GM19328 (cell line): ENCODE measurements around the gene ICAM5.
A peak's percentile ranks its signal among the peaks of the same experiment; 100 is the strongest.

ENCODE experiments used
- ATAC-seq: cut with Tn5 transposase; IDR thresholded peaks from one replicate; pipeline ENCODE4 v1.9.1; 2021; ENCODE audit warnings: mild to moderate bottlenecking, moderate library complexity; ENCODE audit not compliant: unreplicated experiment

Gene ICAM5

GRCh38 chr19:10291554-10292205 lies 1.9 kb downstream of the ICAM5 start:
- ATAC-seq: no peak

DNA sequence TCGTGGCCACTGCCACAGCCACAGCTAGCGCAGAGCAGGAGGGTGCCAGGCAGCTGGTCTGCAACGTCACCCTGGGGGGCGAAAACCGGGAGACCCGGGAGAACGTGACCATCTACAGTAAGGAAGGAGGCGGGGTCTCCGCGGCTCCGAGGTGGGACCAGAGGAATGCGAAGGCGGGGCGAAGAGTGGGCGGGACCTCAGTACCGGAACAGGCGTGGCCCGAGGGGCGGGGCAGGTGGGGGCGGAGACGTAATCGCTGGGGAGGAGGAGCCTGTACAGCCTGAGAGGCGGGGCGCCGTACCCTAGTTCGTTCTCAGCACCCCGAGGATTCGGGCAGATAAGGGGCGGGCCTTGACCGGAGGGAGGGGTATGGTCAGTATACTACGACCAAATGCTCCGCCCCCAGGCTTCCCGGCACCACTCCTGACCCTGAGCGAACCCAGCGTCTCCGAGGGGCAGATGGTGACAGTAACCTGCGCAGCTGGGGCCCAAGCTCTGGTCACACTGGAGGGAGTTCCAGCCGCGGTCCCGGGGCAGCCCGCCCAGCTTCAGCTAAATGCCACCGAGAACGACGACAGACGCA lies 2.5 kb downstream of the ICAM5 start:
- ATAC-seq: peak; percentile 50

DNA sequence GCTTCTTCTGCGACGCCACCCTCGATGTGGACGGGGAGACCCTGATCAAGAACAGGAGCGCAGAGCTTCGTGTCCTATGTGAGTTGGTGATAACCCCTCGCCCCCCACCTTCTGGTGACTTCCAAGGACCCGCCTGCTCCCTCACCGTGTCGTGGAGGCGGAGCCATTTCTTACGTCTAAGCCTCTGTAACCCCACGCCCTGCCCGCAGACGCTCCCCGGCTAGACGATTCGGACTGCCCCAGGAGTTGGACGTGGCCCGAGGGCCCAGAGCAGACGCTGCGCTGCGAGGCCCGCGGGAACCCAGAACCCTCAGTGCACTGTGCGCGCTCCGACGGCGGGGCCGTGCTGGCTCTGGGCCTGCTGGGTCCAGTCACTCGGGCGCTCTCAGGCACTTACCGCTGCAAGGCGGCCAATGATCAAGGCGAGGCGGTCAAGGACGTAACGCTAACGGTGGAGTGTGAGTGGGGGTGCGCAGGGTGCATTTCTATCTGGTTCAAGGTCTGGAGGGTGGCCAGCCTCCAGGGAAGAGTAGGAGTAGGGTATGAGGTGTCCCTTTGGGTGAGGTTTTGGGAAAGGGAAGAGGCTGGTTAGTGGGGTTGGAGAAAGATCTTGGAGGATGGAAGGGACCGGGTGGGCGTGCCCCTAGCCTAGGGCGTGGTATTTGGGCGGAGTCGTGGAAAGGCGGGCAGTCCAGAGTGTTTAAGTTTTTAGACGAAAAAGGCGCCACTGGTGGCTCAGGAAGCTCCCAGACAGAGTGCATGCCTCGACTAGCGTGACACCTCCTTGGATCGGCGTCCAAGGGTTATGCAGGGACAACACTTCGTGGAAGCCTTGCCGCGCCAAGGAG lies 3.3 kb downstream of the ICAM5 start:
- no peak for ATAC-seq

- ATAC-seq: no peak
Observed at GRCh38 chr19:10293637-10294367, 4.0 kb downstream of the ICAM5 start.

DNA sequence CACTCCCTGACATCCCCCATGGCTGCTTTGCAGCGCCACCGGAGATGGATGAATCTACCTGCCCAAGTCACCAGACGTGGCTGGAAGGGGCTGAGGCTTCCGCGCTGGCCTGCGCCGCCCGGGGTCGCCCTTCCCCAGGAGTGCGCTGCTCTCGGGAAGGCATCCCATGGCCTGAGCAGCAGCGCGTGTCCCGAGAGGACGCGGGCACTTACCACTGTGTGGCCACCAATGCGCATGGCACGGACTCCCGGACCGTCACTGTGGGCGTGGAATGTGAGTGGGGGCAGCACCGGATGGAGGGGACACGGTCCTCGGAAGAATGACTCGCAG lies 4.6 kb downstream of the ICAM5 start:
- no peak for ATAC-seq

- no peak for ATAC-seq
Observed at GRCh38 chr19:10295305-10295846, 5.6 kb downstream of the ICAM5 start.

DNA sequence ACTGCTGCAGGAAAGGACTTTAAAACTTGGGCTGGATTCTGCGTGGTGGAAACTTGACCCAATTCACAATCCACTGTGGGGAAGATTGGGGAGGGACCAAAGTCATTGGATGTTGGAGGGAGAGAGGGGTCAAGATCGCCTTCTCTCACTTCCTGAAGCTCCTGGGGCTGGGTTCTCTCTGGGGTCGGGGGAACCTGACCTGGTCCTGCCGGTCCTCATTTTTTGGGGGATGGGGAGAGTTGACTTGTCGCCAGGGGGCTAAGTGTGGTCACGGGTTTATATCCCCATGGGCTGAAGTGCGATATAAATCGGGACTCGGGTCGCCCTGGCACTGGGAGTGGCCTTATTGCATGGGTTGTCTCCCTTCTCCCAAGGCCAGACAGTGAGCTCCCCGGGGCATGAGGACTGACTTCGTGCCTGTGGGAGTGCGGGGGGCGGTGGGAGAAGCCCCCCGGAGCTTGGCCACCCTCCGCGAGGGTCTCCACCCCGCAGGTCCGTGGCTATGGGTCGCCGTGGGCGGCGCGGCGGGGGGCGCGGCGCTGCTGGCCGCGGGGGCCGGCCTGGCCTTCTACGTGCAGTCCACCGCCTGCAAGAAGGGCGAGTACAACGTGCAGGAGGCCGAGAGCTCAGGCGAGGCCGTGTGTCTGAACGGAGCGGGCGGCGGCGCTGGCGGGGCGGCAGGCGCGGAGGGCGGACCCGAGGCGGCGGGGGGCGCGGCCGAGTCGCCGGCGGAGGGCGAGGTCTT lies 6.3 kb downstream of the ICAM5 start:
- no peak for ATAC-seq

DNA sequence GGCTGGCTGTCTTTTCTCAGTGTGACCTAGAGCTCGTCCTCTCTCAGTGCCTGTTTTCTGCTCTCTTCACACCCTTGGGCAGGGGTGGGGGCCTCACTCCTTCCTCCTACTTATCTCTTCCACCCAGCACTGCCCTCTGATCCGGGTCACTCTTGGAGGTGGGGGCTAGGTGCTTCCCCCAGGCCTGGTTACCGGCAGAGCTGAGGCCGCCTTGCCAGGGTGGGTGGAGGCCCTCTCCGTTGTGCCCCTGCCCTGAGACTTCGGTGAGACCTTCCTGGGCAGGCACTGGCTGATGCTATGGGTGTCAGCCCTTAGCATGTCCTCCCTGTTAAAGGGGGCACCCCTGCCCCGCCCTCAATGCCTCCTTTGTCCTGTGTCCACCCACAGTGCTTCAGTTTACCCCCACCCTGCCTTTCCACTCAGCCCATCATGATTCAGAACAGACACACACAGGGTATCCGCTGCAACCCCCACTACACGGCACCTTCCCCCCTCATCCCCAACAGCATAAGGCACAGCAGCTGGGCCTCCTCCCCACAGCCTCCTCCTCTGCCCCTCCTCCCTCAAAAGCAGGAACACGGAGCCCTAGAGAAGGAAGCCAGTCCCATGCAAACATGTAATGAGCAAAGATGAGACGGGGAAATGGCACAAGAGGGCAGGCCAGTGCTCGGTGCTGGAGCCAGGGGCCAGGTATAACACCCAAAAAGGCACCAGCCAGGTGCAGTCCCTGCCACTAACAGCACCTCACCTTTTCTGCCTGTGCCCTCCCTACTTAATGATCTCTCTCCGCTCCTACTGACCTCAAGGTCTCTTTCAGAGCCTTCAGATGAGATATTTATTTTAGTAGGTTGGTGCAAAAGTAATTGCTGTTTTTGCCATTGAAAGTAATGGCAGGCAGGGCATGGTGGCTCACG lies 10.1 kb downstream of the ICAM5 start:
- no peak for ATAC-seq

DNA sequence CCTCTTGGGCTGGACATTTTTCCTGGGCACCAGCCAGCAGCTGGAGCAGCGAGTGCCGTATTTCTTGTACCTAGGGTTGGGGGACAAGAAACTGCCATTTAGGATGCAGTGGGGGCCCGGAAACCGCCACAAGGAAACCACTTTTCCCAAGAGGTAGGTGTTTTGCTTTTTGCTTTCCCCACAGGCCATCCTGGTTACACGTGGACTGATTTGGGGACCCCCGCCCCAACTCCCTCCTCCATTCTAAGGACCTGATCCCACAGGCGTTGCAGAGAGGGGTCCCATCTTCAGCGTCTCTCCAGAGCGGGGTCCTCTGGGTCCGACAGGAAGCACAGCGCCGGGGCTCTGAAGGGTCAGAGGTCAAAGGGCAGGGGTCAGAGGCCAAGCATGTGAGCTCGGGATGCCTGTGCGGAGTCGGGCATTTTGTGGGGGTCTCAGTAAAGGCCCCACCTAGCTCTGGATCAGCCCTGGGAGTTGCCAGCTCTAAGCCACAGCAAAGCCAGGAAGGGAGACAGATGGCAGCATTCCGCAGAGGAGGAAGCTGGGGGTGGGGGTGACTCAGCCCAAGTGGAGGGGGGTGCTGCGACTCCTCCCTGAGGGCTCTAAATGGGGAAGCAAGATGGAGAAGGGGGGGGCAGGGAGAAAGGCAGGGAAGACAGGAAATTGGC lies 15.5 kb downstream of the ICAM5 start:
- no peak for ATAC-seq

- no peak for ATAC-seq
Observed at GRCh38 chr19:10306327-10306726, 16.6 kb downstream of the ICAM5 start.

GRCh38 chr19:10309423-10309822 lies 19.7 kb downstream of the ICAM5 start, which contains the start of gene ZGLP1:
ZGLP1 (minus strand) TSS chr19:10309815.
- ATAC-seq: no peak

GRCh38 chr19:10315335-10316214 lies 25.8 kb downstream of the ICAM5 start, which contains the start of gene FDX2:
FDX2 (minus strand) TSS chr19:10316015; CDS start chr19:10315996, 19 bp downstream.
- peak; percentile 62 for ATAC-seq

DNA sequence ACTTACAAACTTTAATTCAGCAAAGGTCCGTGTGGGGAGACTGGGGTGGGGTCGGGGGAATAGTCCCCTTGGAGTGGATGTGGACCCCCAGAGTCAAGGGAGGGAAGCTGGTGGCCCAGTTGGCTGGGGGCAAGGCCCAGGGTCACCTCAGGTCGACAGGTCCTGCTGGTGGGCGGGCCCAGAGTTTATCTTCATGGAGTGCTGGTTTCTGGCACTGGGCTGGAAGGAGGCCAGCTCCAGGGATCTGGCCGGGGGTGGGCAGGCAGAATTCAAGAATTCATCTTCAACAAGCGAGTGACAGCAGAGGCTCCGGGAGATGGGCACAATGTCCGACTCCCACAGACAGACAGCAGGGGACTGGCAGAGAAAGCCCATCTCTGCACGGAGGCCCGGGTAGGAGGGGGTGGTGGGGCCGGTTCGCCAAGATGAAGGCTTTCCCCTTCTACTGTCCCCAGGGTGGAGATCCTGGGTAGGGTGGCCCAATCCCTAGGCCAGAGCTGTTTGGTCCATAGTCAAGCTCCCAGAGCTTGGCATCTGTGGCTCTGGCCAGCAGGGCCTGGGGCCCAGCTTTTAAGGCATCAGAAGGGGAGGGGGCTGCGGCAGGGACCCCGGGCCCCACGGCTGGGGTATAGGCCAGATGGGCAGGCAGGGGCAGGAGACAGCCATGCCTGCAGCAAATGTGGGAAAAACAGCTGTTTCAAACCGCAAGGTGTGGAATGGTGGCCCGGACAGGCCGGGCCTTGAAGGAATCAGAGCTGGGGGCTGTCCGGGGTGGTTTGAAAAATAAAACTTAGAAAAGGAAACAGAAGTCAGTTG lies 26.7 kb downstream of the ICAM5 start:
- ATAC-seq: peak; percentile 14

GRCh38 chr19:10317045-10317856 lies 27.5 kb downstream of the ICAM5 start:
- no peak for ATAC-seq

GRCh38 chr19:10317857-10318462 lies 28.2 kb downstream of the ICAM5 start:
- no peak for ATAC-seq
